Subcutaneous adipose tissue (tissue), 4 donors: Measurements from ENCODE around the gene C4A. TPM values are rescaled to one million over a fixed set of nuclear protein-coding genes. Genes with fewer than 3 reads are reported as not detected.

Experiments
- CTCF ChIP-seq: fragments of 450-650 bp; IDR thresholded peaks from one replicate; pipeline ENCODE4 v1.5.1; 2016; ENCODE audit warnings: low read depth, mild to moderate bottlenecking, control low read depth, antibody characterized with exemption, moderate library complexity
- small RNA-seq: library from RNA; depleted of rRNA; stranded (forward); fragments of <200 nt; gene quantifications from one replicate; pipeline ENCODE3, GENCODE V24; 2016
- total RNA-seq, 4 donors: library from RNA; depleted of rRNA; stranded (reverse); fragments of >200 nt; gene quantifications; one replicate each; pipeline ENCODE4 v1.1.0, GENCODE V29; 2016

C4A gene
- total RNA-seq, 4 donors from 2014 or later, result 5.1 to 17.2 (median 13.5) TPM

GRCh38 chr6:32046450-32047083 lies 64.7 kb downstream of the C4A start:
- TF ChIP-seq CTCF, result no peak

GRCh38 chr6:32047084-32047478 lies 65.2 kb downstream of the C4A start:
- no peak for TF ChIP-seq CTCF

GRCh38 chr6:32047539-32047854 lies 65.6 kb downstream of the C4A start:
- no peak for TF ChIP-seq CTCF

DNA sequence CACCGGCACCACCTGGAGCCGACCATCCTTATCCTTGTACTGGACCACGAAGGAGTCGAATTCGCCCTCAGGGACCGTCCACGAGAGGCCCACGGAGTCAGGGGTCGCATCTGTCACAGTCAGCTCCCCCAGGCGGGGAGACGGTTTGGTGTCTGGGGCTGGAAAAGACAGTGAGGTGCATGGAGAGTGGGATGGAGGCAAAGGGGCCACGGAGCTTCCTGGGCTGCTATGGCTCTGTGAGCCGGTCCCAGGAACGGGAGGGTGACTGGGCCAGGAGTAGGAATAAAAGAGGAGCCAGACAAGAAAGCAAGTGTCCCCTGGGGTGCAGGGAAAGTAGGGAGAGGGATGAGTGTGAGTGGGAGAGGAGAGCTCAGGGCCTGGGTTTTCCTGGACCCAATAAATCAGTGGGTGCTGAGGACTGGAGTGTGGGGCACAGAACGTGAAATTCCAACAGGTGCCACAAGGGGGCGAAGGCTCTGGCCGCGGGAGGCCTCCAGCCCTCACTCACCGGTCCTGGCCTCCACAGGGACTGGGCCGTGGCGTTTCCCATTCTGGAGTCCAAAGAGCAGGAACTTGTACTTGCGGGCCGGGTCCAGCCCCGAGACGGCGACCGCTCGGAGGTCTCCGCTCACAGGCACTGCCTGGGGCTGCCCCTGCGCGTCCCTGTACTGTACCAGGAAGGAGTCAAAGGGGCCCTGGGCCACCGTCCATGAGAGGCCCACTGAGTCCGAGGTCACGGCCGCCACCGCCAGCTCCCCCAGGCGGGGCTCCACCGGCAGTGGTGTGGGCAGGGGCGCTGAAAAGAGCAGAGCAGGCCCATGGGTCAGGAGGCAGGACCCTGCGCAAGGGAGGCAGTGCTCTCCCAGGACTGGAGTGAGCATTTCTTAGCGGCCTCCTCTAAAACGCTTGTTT lies 66.3 kb downstream of the C4A start:
- no peak for TF ChIP-seq CTCF

- no peak for TF ChIP-seq CTCF
Observed at GRCh38 chr6:32050562-32050961, 68.7 kb downstream of the C4A start.

Small RNA genes within 50 kb of the gene (small RNA-seq; reads per million reads assigned to genes)
- not detected for gene AL645922.1

Other genes starting within 250 kb of the C4A start
- 100 to 1,000 TPM; 181 to 503 (median 311) TPM for gene CLIC1, start 245.5 kb upstream of the C4A start, total RNA-seq
- gene MSH5, start 242.1 kb upstream of the C4A start, total RNA-seq, result 10 to 100 TPM in 2 of 4 donors, 1 to 10 TPM in 2; 7.5 to 24.5 (median 9.0) TPM
- 1 to 10 TPM in 2 of 4 donors, not detected in 2; 2.0 to 8.3 TPM for gene SAPCD1, start 219.4 kb upstream of the C4A start, total RNA-seq
- gene VWA7, start 204.7 kb upstream of the C4A start, total RNA-seq, result not detected
- gene VARS1, start 186.3 kb upstream of the C4A start, total RNA-seq, result 10 to 100 TPM; 20.6 to 49.7 (median 31.2) TPM
- gene LSM2, start 175.1 kb upstream of the C4A start, total RNA-seq, result 10 to 100 TPM; 14.3 to 27.5 (median 24.0) TPM
- 1 to 10 TPM in 3 of 4 donors, under 1 TPM in 1; 0.65 to 2.9 (median 1.2) TPM for gene HSPA1L, start 166.8 kb upstream of the C4A start, total RNA-seq
- gene HSPA1A, start 166.5 kb upstream of the C4A start, total RNA-seq, result 100 to 1,000 TPM; 100 to 210 (median 165) TPM
- gene HSPA1B, start 154.3 kb upstream of the C4A start, total RNA-seq, result 100 to 1,000 TPM in 2 of 4 donors, 10 to 100 TPM in 2; 61.8 to 153 (median 91.6) TPM
- 10 to 100 TPM; 24.9 to 46.6 (median 40.2) TPM for gene NEU1, start 119.2 kb upstream of the C4A start, total RNA-seq
- under 1 TPM in 1 of 4 donors, not detected in 3; 0.51 TPM for gene SLC44A4, start 103.1 kb upstream of the C4A start, total RNA-seq
- gene EHMT2, start 84.4 kb upstream of the C4A start, total RNA-seq, result 10 to 100 TPM in 3 of 4 donors, 1 to 10 TPM in 1; 9.5 to 33.3 (median 23.3) TPM
- gene ZBTB12, start 80.0 kb upstream of the C4A start, total RNA-seq, result 1 to 10 TPM in 1 of 4 donors, under 1 TPM in 3; 0.38 to 1.7 (median 0.93) TPM
- 10 to 100 TPM; 16.4 to 96.4 (median 34.6) TPM for gene C2, start 54.3 kb upstream of the C4A start, total RNA-seq
- 10 to 100 TPM; 25.1 to 35.4 (median 33.8) TPM for gene CFB, start 36.0 kb upstream of the C4A start, total RNA-seq
- 10 to 100 TPM; 58.8 to 96.6 (median 68.5) TPM for gene NELFE, start 23.1 kb upstream of the C4A start, total RNA-seq
- 10 to 100 TPM; 16.1 to 44.6 (median 32.2) TPM for gene SKIC2, start 22.9 kb upstream of the C4A start, total RNA-seq
- gene DXO, start 9.9 kb upstream of the C4A start, total RNA-seq, result 10 to 100 TPM; 11.1 to 17.5 (median 12.4) TPM
- 10 to 100 TPM in 1 of 4 donors, 1 to 10 TPM in 3; 5.1 to 17.3 (median 8.9) TPM for gene C4B, start 32.7 kb downstream of the C4A start, total RNA-seq
- gene CYP21A2, start 56.4 kb downstream of the C4A start, total RNA-seq, result under 1 TPM in 1 of 4 donors, not detected in 3; 0.57 TPM
- gene TNXB, start 127.3 kb downstream of the C4A start, total RNA-seq, result 100 to 1,000 TPM in 3 of 4 donors, 10 to 100 TPM in 1; 93.9 to 261 (median 142) TPM
- 10 to 100 TPM; 27.6 to 64.0 (median 30.9) TPM for gene ATF6B, start 146.2 kb downstream of the C4A start, total RNA-seq
- 1 to 10 TPM in 3 of 4 donors, under 1 TPM in 1; 0.98 to 3.2 (median 2.1) TPM for gene FKBPL, start 148.2 kb downstream of the C4A start, total RNA-seq
- 1 to 10 TPM in 1 of 4 donors, under 1 TPM in 2, not detected in 1; 0.34 to 1.3 (median 0.57) TPM for gene PRRT1, start 169.9 kb downstream of the C4A start, total RNA-seq
- gene PPT2, start 172.1 kb downstream of the C4A start, total RNA-seq, result 10 to 100 TPM; 16.5 to 44.8 (median 22.1) TPM
- 10 to 100 TPM in 1 of 4 donors, 1 to 10 TPM in 3; 2.3 to 13.0 (median 5.6) TPM for gene EGFL8, start 182.5 kb downstream of the C4A start, total RNA-seq
- 10 to 100 TPM; 17.8 to 28.2 (median 25.6) TPM for gene AGPAT1, start 194.0 kb downstream of the C4A start, total RNA-seq
- gene RNF5, start 196.3 kb downstream of the C4A start, total RNA-seq, result 10 to 100 TPM; 46.5 to 68.0 (median 52.8) TPM
- gene AGER, start 202.2 kb downstream of the C4A start, total RNA-seq, result 1 to 10 TPM; 2.4 to 5.5 (median 2.8) TPM
- 10 to 100 TPM; 26.9 to 40.9 (median 33.7) TPM for gene PBX2, start 208.1 kb downstream of the C4A start, total RNA-seq
- 10 to 100 TPM in 3 of 4 donors, 1 to 10 TPM in 1; 10.0 to 46.2 (median 12.0) TPM for gene GPSM3, start 210.6 kb downstream of the C4A start, total RNA-seq
- 100 to 1,000 TPM in 1 of 4 donors, 10 to 100 TPM in 3; 16.7 to 212 (median 47.0) TPM for gene NOTCH4, start 242.0 kb downstream of the C4A start, total RNA-seq